Lower leg skin (tissue), 3 donors: ENCODE results near the gene FGF2.

Experiments used
- CTCF ChIP-seq, 3 donors: fragments of 450-650 bp; IDR thresholded peaks; one replicate each; pipeline ENCODE4 v1.5.1; 2016; ENCODE audit warnings: antibody characterized with exemption in 3 of 3, mild to moderate bottlenecking in 3 of 3, moderate library complexity in 2 of 3
- POLR2A ChIP-seq, 2 donors: fragments of 450-650 bp; IDR thresholded peaks; one replicate each; pipeline ENCODE4 v1.6.1; 2016 to 2017; ENCODE audit warnings: antibody characterized with exemption in 2 of 2, mild to moderate bottlenecking in 1 of 2, moderate library complexity in 1 of 2

- no peak for TF ChIP-seq CTCF (IDR thresholded peaks at IDR 0.05)
- no peak for TF ChIP-seq POLR2A (IDR thresholded peaks at IDR 0.05)
These were observed 30.5 kb downstream of the FGF2 start for GRCh38 chr4:122857160-122857559.
